HepG2 (cell line): ENCODE data around the gene STAT6. TPM values are rescaled to one million over a fixed set of nuclear protein-coding genes. Genes with fewer than 3 reads are reported as not detected.

Experiments used
- ARNTL ChIP-seq: sonication (generic); formaldehyde crosslinking; IDR thresholded peaks from 2 replicates; pipeline ENCODE4 v1.4.0; 2020; ENCODE audit warnings: mild to moderate bottlenecking, missing genetic modification reagents
- BRF2 ChIP-seq: sonication (generic); formaldehyde crosslinking; IDR thresholded peaks from 2 replicates; pipeline ENCODE4 v1.8.1; 2022; ENCODE audit warnings: mild to moderate bottlenecking, missing genetic modification reagents
- CBX1 ChIP-seq: IDR thresholded peaks from one replicate; pipeline ENCODE4 v1.6.1; 2016; ENCODE audit warnings: antibody characterized with exemption, low read depth
- CREB1 ChIP-seq, 2 experiments: fragments of 450-650 bp in 1 of 2; IDR thresholded peaks; 2 replicates each; pipeline ENCODE4 v1.6.1; 2016 to 2017; ENCODE audit warnings: control low read depth in 1 of 2, mild to moderate bottlenecking in 1 of 2, missing compliant biosample characterization in 1 of 2, missing genetic modification characterization in 1 of 2
- DDIT3 ChIP-seq: sonication (generic); formaldehyde crosslinking; IDR thresholded peaks from 2 replicates; pipeline ENCODE4 v1.4.0; 2020; ENCODE audit warnings: mild to moderate bottlenecking, missing genetic modification reagents
- HDAC6 ChIP-seq: fragments of 200-600 bp; sonication (generic); IDR thresholded peaks from 2 replicates; pipeline ENCODE4 v1.7.0; 2017; ENCODE audit warnings: mild to moderate bottlenecking, antibody characterized with exemption, low read length, low read depth
- HMGXB4 ChIP-seq, 2 experiments: sonication (generic) in 1 of 2; formaldehyde crosslinking in 1 of 2; IDR thresholded peaks; 2 replicates each; pipeline versions ENCODE4 v1.4.0 to v1.6.1; 2018 to 2020; ENCODE audit warnings: missing genetic modification reagents in 2 of 2, borderline replicate concordance in 1 of 2, low read depth in 1 of 2, mild to moderate bottlenecking in 1 of 2, missing biosample characterization in 1 of 2
- IKZF4 ChIP-seq: sonication (generic); formaldehyde crosslinking; IDR thresholded peaks from 2 replicates; pipeline ENCODE4 v1.5.1; 2020; ENCODE audit warnings: borderline replicate concordance, mild to moderate bottlenecking, low read depth, missing genetic modification reagents; ENCODE audit errors: not compliant biosample characterization
- KDM5B ChIP-seq: sonication (generic); formaldehyde crosslinking; IDR thresholded peaks from 2 replicates; pipeline ENCODE4 v1.4.0; 2020; ENCODE audit warnings: missing genetic modification reagents, mild to moderate bottlenecking, borderline replicate concordance
- PAF1 ChIP-seq: IDR thresholded peaks from 2 replicates; pipeline ENCODE4 v1.6.1; 2016; ENCODE audit warnings: missing genetic modification reagents, missing compliant biosample characterization
- POGZ ChIP-seq: sonication (generic); formaldehyde crosslinking; IDR thresholded peaks from 2 replicates; pipeline ENCODE4 v1.4.0; 2020; ENCODE audit warnings: mild to moderate bottlenecking, missing genetic modification reagents
- REL ChIP-seq: sonication (generic); formaldehyde crosslinking; conservative IDR thresholded peaks from 2 replicates; pipeline ENCODE4 v1.8.0; 2022; ENCODE audit warnings: mild to moderate bottlenecking, missing genetic modification reagents, moderate library complexity
- RFX3 ChIP-seq: IDR thresholded peaks from 2 replicates; pipeline ENCODE4 v1.6.1; 2016; ENCODE audit warnings: missing biosample characterization, missing genetic modification reagents
- SMC3 ChIP-seq: IDR thresholded peaks from 2 replicates; pipeline ENCODE4 v1.6.1; 2011; ENCODE audit warnings: low read length, improper control_type of control experiment
- SP2 ChIP-seq: sonication (generic); formaldehyde crosslinking; IDR thresholded peaks from 2 replicates; pipeline ENCODE4 v1.5.1; 2020; ENCODE audit warnings: mild to moderate bottlenecking, missing genetic modification reagents
- TP53 ChIP-seq: sonication (generic); formaldehyde crosslinking; conservative IDR thresholded peaks from 2 replicates; pipeline ENCODE4 v1.4.0; 2020; ENCODE audit warnings: missing genetic modification reagents
- ZNF138 ChIP-seq: sonication (generic); formaldehyde crosslinking; IDR thresholded peaks from 2 replicates; pipeline ENCODE4 v1.5.0; 2020; ENCODE audit warnings: mild to moderate bottlenecking, low read depth, missing genetic modification reagents
- ZNF143 ChIP-seq: sonication (generic); formaldehyde crosslinking; IDR thresholded peaks from 2 replicates; pipeline ENCODE4 v1.4.0; 2020; ENCODE audit warnings: missing genetic modification reagents
- ZNF274 ChIP-seq: sonication (generic); formaldehyde crosslinking; IDR thresholded peaks from 2 replicates; pipeline ENCODE4 v1.5.1; 2020; ENCODE audit warnings: mild to moderate bottlenecking, missing genetic modification reagents
- ZNF292 ChIP-seq: sonication (generic); formaldehyde crosslinking; IDR thresholded peaks from 2 replicates; pipeline ENCODE4 v1.8.1; 2022; ENCODE audit warnings: mild to moderate bottlenecking, low read depth, missing genetic modification reagents, borderline replicate concordance
- ZNF484 ChIP-seq: sonication (generic); formaldehyde crosslinking; IDR thresholded peaks from 2 replicates; pipeline ENCODE4 v1.5.1; 2020; ENCODE audit warnings: mild to moderate bottlenecking, low read depth, missing genetic modification reagents, borderline replicate concordance
- ZNF546 ChIP-seq: sonication (generic); formaldehyde crosslinking; conservative IDR thresholded peaks from 2 replicates; pipeline ENCODE4 v1.8.1; 2023; ENCODE audit warnings: mild to moderate bottlenecking, missing genetic modification reagents
- ZNF562 ChIP-seq: sonication (generic); formaldehyde crosslinking; IDR thresholded peaks from 2 replicates; pipeline ENCODE4 v1.8.0; 2022; ENCODE audit warnings: missing genetic modification reagents, borderline replicate concordance
- ZNF576 ChIP-seq: sonication (generic); formaldehyde crosslinking; IDR thresholded peaks from 2 replicates; pipeline ENCODE4 v1.4.0; 2020; ENCODE audit warnings: mild to moderate bottlenecking, missing genetic modification reagents
- ZNF652 ChIP-seq: IDR thresholded peaks from 2 replicates; pipeline ENCODE4 v1.6.1; 2016; ENCODE audit warnings: low read depth, borderline replicate concordance
- ZNF75D ChIP-seq: sonication (generic); formaldehyde crosslinking; IDR thresholded peaks from 2 replicates; pipeline ENCODE4 v1.8.1; 2023; ENCODE audit warnings: missing genetic modification reagents, mild to moderate bottlenecking, borderline replicate concordance
- ZSCAN22 ChIP-seq: sonication (generic); formaldehyde crosslinking; IDR thresholded peaks from 2 replicates; pipeline ENCODE4 v1.4.0; 2020; ENCODE audit warnings: mild to moderate bottlenecking, missing genetic modification reagents
- polyA plus RNA-seq, 8 experiments: library from polyadenylated mRNA; depleted of rRNA in 3 of 8; stranded (reverse) in 7 of 8; unstranded in 1 of 8; fragments of >200 nt; fragmentation: Illumina TruSeq in 4 of 8; extraction: Trizol in 4 of 8; gene quantifications; 2 replicates each; pipeline versions ENCODE4 v1.2.1 to v1.2.3, GENCODE V29; 2011 to 2016; ENCODE audit warnings: low read depth in 4 of 8, missing spikeins in 1 of 8, mixed read lengths in 1 of 8; ENCODE audit not compliant: insufficient read depth in 1 of 8
- total RNA-seq, 5 experiments: library from RNA; depleted of rRNA; stranded (reverse); fragments of >200 nt; fragmentation: Illumina TruSeq; extraction: Trizol; gene quantifications; 2 replicates each; pipeline ENCODE4 v1.2.3, GENCODE V29; 2016; ENCODE audit warnings: low read depth in 1 of 5

The STAT6 gene
- total and polyA plus RNA-seq, 2 of the 13 experiments (the other 11 are each of a cell fraction or from before 2014, with no cell fraction given) = 28.0 to 62.2 TPM

- no peak for TF ChIP-seq ZNF546 (CRISPR knock-in tag)
- no peak for TF ChIP-seq CREB1 (IDR thresholded peaks at IDR 0.05)
- peak; percentile 20; the same call in 1 of the 2 replicates for TF ChIP-seq CREB1 (CRISPR knock-in tag; IDR thresholded peaks at IDR 0.05)
- TF ChIP-seq HDAC6 = no peak
- TF ChIP-seq RFX3 = no peak
- TF ChIP-seq BRF2 (CRISPR knock-in tag) = no peak
- no peak for TF ChIP-seq DDIT3 (CRISPR knock-in tag)
- peak; percentile 10; the same call in 1 of the 2 replicates for TF ChIP-seq POGZ (CRISPR knock-in tag)
- TF ChIP-seq SMC3 = no peak
- TF ChIP-seq PAF1 (CRISPR knock-in tag) = no peak
- TF ChIP-seq ZNF274 = no peak
- TF ChIP-seq SP2 (CRISPR knock-in tag) = no peak
- TF ChIP-seq TP53 = 0 out of 2 replicates have a peak, but pooled peaks have one; percentile 62
- TF ChIP-seq ZNF143 (CRISPR knock-in tag) = peak; percentile 42; the same call in 1 of the 2 replicates
- TF ChIP-seq ARNTL (CRISPR knock-in tag) = peak; percentile 91
- TF ChIP-seq ZSCAN22 (CRISPR knock-in tag) = no peak
- TF ChIP-seq ZNF652 (CRISPR knock-in tag) = no peak
- TF ChIP-seq ZNF138 = no peak; the same call in 1 of the 2 replicates
- peak; percentile 26 for TF ChIP-seq CBX1
- TF ChIP-seq ZNF292 (CRISPR knock-in tag) = no peak
- TF ChIP-seq REL (CRISPR knock-in tag) = peak; percentile 36; the same call in 1 of the 2 replicates
- no peak for TF ChIP-seq ZNF576 (CRISPR knock-in tag)
- no peak for TF ChIP-seq ZNF484
- TF ChIP-seq IKZF4 (CRISPR knock-in tag) = no peak
- no peak for TF ChIP-seq ZNF75D (CRISPR knock-in tag)
- no peak for TF ChIP-seq ZNF562 (CRISPR knock-in tag)
- TF ChIP-seq KDM5B (CRISPR knock-in tag) = peak; percentile 41; the same call in 1 of the 2 replicates
- TF ChIP-seq HMGXB4 (CRISPR knock-in tag; IDR thresholded peaks at IDR 0.05; ENCODE audit: borderline replicate concordance in 1 of 2, low read depth in 1 of 2) = peak in 1 of 2 experiments; percentile 80
Measured at GRCh38 chr12:57088354-57089270, 22.6 kb downstream of the STAT6 start, which contains the start of gene NAB2 (continued).
